Ecto neural progenitor cell (in vitro differentiated cells): ENCODE results near the gene CABLES1.

Source experiments
- DNase-seq: peaks from one replicate; pipeline ENCODE4 v3.0.0-alpha.2; 2018; ENCODE audit warnings: low spot score

The CABLES1 gene

DNA sequence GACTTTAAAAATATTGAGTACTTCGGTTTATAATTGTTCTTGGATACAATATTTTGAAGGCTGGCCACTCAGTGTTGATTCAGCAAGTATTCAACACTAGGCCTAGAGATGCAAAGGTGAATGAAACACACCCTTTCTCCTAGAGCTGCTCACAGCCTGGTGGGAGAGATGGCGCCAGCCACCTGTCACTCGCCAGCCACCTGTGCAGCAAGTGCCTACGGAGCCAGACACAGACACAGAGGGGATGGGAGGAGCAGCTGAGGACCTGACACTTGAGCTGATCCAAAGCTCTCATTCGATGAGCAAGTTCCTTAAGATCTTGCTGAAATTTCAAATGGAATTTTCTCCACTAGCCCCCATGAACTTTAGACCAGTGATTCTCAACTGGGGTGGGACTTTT lies 166.7 kb downstream of the CABLES1 start:
- no peak for DNase-seq

DNA sequence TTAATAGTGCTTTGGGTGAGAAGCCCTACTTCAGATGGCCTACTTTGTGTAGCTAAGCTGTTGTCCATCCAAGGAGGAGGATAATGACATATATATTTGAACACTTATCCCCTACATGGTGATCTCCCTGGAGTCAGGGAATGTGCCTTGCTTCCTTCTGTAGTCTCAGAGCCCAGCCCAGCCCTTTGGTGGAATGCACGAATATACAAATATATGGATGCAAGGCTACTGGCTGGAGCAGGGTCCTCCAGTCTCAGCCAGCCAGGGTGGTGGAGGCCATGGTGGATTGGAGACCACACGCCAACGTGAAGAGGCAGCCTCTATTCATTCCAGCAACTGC lies 167.2 kb downstream of the CABLES1 start:
- no peak for DNase-seq

GRCh38 chr18:23302851-23303527 lies 167.7 kb downstream of the CABLES1 start:
- DNase-seq, result no peak

- DNase-seq, result no peak
These were observed 171.5 kb downstream of the CABLES1 start for GRCh38 chr18:23306822-23307221.

DNA sequence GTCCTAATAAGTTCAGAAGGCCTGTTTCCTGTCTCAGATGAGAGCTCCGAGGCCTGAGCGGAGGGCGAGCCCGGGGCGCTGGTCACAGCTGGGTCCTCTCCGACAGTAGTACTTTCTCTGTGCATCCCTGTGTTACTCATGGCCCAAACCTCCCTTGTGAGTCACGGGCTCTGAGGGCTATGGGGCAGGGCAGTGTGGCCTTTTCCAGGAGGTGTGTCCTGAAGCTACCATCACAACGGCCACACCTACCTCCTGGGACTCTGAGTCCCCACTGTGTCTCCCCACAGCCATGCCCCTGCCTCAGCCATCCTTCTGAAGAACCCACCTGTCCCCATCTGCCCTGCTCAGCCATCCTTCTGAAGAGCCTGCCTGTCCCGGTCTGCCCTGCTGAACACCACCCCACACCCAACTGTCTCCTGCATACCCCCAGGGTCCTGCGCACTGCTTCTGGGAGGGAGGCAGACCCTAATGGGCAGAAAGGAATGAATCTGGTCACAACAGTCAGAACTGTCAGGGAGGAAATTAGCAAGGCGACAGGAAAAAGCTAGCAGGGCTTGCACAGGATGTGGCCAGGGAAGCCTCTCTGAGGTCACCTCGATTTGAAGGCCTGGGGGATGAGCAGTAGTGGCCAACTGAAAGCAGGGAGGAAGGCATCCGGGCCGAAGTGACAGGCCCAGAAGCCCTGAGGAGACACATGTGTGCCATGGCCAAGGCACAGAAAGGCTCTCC lies 172.4 kb downstream of the CABLES1 start:
- DNase-seq, result no peak
